K562 (cell line): ENCODE data around the gene PPP1R12B. TPM values are rescaled to one million over a fixed set of nuclear protein-coding genes. Genes with fewer than 3 reads are reported as not detected.

Experiments
- ARHGAP35 ChIP-seq: fragments of 450-650 bp; IDR thresholded peaks from 2 replicates; pipeline ENCODE4 v1.6.1; 2018; ENCODE audit not compliant: partially characterized antibody
- ARID2 ChIP-seq: fragments of 450-650 bp; IDR thresholded peaks from 2 replicates; pipeline ENCODE4 v1.6.1; 2017; ENCODE audit warnings: antibody characterized with exemption, mild to moderate bottlenecking
- ATF2 ChIP-seq: sonication (generic); formaldehyde crosslinking; IDR thresholded peaks from 2 replicates; pipeline ENCODE4 v1.8.1; 2022; ENCODE audit warnings: missing genetic modification reagents
- CBX5 ChIP-seq: IDR thresholded peaks from 2 replicates; pipeline ENCODE4 v1.6.1; 2014; ENCODE audit warnings: low read depth, borderline replicate concordance
- CC2D1A ChIP-seq: fragments of 450-650 bp; IDR thresholded peaks from 2 replicates; pipeline ENCODE4 v1.6.1; 2017; ENCODE audit warnings: mild to moderate bottlenecking
- CHD2 ChIP-seq: IDR thresholded peaks from 2 replicates; pipeline ENCODE4 v1.6.1; 2011; ENCODE audit warnings: low read depth, low read length
- E2F3 ChIP-seq: fragments of 250-450 bp; sonication (Bioruptor Pico); IDR thresholded peaks from 2 replicates; pipeline ENCODE4 v1.4.0; 2020; ENCODE audit warnings: mild to moderate bottlenecking
- ETV5 ChIP-seq: sonication (generic); formaldehyde crosslinking; IDR thresholded peaks from 2 replicates; pipeline ENCODE4 v1.4.0; 2020; ENCODE audit warnings: low read depth, mild to moderate bottlenecking, missing genetic modification reagents
- FOXP1 ChIP-seq: sonication (generic); formaldehyde crosslinking; IDR thresholded peaks from 2 replicates; pipeline ENCODE4 v1.8.0; 2022; ENCODE audit warnings: mild to moderate bottlenecking, missing genetic modification reagents
- HDAC6 ChIP-seq: IDR thresholded peaks from 2 replicates; pipeline ENCODE4 v1.6.1; 2012; ENCODE audit warnings: low read depth, mild to moderate bottlenecking, control low read depth, inconsistent platforms, low read length, moderate library complexity
- MAFF ChIP-seq: IDR thresholded peaks from 2 replicates; pipeline ENCODE4 v1.6.1; 2012; ENCODE audit warnings: low read length, improper control_type of control experiment
- MXD1 ChIP-seq: fragments of 250-450 bp; sonication (Bioruptor Pico); IDR thresholded peaks from 2 replicates; pipeline ENCODE4 v1.8.0; 2021; ENCODE audit warnings: borderline replicate concordance, mild to moderate bottlenecking, moderate library complexity; ENCODE audit not compliant: poor library complexity, severe bottlenecking
- NFIC ChIP-seq: fragments of 450-650 bp; IDR thresholded peaks from 2 replicates; pipeline ENCODE4 v1.6.1; 2017; ENCODE audit warnings: mild to moderate bottlenecking, inconsistent platforms
- PHTF2 ChIP-seq: fragments of 250-450 bp; sonication (Bioruptor Pico); IDR thresholded peaks from 2 replicates; pipeline ENCODE4 v1.5.0; 2021; ENCODE audit warnings: mild to moderate bottlenecking
- PRMT5 ChIP-seq: sonication (generic); formaldehyde crosslinking; IDR thresholded peaks from 2 replicates; pipeline ENCODE4 v1.5.0; 2020; ENCODE audit warnings: missing genetic modification reagents
- RUNX1 ChIP-seq: sonication (generic); IDR thresholded peaks from 2 replicates; pipeline ENCODE4 v1.6.1; 2016; ENCODE audit warnings: antibody characterized with exemption, low read depth
- SRF ChIP-seq, 2 experiments: fragments of 250-450, 450-650 bp in 1 of 2; sonication (Bioruptor Pico) in 1 of 2; sonication (generic) in 1 of 2; formaldehyde crosslinking; IDR thresholded peaks; 2 replicates each; pipeline versions ENCODE4 v1.5.0 to v1.5.1; 2020 to 2022; ENCODE audit warnings: mild to moderate bottlenecking in 1 of 2, missing genetic modification reagents in 1 of 2
- SRSF1 ChIP-seq: fragments of 200-400 bp; formaldehyde crosslinking; IDR thresholded peaks from 2 replicates; pipeline ENCODE4 v1.6.1; 2017; ENCODE audit warnings: mild to moderate bottlenecking, low read depth, low read length, moderate library complexity
- UBTF ChIP-seq, 2 experiments: IDR thresholded peaks; 2 replicates each; pipeline ENCODE4 v1.6.1; 2012; ENCODE audit warnings: improper control_type of control experiment in 2 of 2, low read depth in 2 of 2, low read length in 2 of 2, borderline replicate concordance in 1 of 2
- ZBTB8A ChIP-seq: fragments of 450-650 bp; IDR thresholded peaks from 2 replicates; pipeline ENCODE4 v1.6.1; 2018; ENCODE audit warnings: mild to moderate bottlenecking, moderate library complexity; ENCODE audit not compliant: partially characterized antibody
- ZFP1 ChIP-seq: fragments of 450-650 bp; formaldehyde crosslinking; IDR thresholded peaks from 2 replicates; pipeline ENCODE4 v1.4.0; 2020; ENCODE audit warnings: mild to moderate bottlenecking, mixed read lengths
- ZKSCAN8 ChIP-seq: fragments of 200-800 bp; sonication (Bioruptor generic); IDR thresholded peaks from 2 replicates; pipeline ENCODE4 v1.6.1; 2016; ENCODE audit warnings: missing genetic modification characterization, missing compliant biosample characterization
- ZNF175 ChIP-seq: fragments of 200-800 bp; sonication (Bioruptor generic); IDR thresholded peaks from 2 replicates; pipeline ENCODE4 v1.6.1; 2016; ENCODE audit warnings: low read depth, mild to moderate bottlenecking, missing genetic modification characterization, missing compliant biosample characterization
- ZNF24 ChIP-seq: fragments of 450-650 bp; IDR thresholded peaks from 2 replicates; pipeline ENCODE4 v1.6.1; 2016
- ZNF280B ChIP-seq: fragments of 250-450 bp; sonication (Bioruptor Pico); IDR thresholded peaks from 2 replicates; pipeline ENCODE4 v1.5.1; 2021; ENCODE audit warnings: mild to moderate bottlenecking
- polyA plus RNA-seq, 8 experiments: library from polyadenylated mRNA; depleted of rRNA in 4 of 8; stranded (reverse) in 5 of 8; unstranded in 3 of 8; fragments of >200 nt; fragmentation: Nextera tagmentation in 2 of 8; fragmentation: Illumina TruSeq in 1 of 8; extraction: Ambion mirVana in 2 of 8; extraction: Trizol in 1 of 8; gene quantifications; 2 replicates each; pipeline versions ENCODE4 v1.2.1 to v1.2.3, GENCODE V29; 2011 to 2014; ENCODE audit warnings: inconsistent platforms in 1 of 8, missing spikeins in 1 of 8
- total RNA-seq, 7 experiments: library from RNA; depleted of rRNA in 6 of 7; stranded (reverse); fragments of >200 nt in 6 of 7; fragmentation: Illumina TruSeq in 2 of 7; extraction: Trizol in 2 of 7; gene quantifications; 2 replicates each; pipeline versions ENCODE4 v1.2.1 to v1.2.3, GENCODE V29; 2011 to 2021; ENCODE audit warnings: low replicate concordance in 1 of 7

Gene PPP1R12B
- total and polyA plus RNA-seq, 9 of the 15 experiments (the other 6 are each of a cell fraction or from before 2014, with no cell fraction given), result 0.73 to 16.9 (median 13.6) TPM

GRCh38 chr1:202348509-202349205 lies at the start of gene PPP1R12B (continued):
- no peak for TF ChIP-seq SRSF1
- no peak; the same call in 1 of the 2 replicates for TF ChIP-seq NFIC
- no peak; the same call in 1 of the 2 replicates for TF ChIP-seq FOXP1
- no peak for TF ChIP-seq PRMT5
- peak in 1 of 2 experiments; percentile 78; a peak in 2 of 4 replicates for TF ChIP-seq UBTF (IDR thresholded peaks at IDR 0.05; ENCODE audit: borderline replicate concordance in 1 of 2, low read depth in 2 of 2, low read length in 2 of 2)
- TF ChIP-seq CC2D1A, result no peak
- TF ChIP-seq ZFP1 (CRISPR knock-in tag), result no peak
- TF ChIP-seq RUNX1, result peak; percentile 43; the same call in 1 of the 2 replicates
- no peak for TF ChIP-seq ARID2
- TF ChIP-seq ETV5 (CRISPR knock-in tag), result peak; percentile 57; the same call in 1 of the 2 replicates
- TF ChIP-seq ZNF175 (CRISPR knock-in tag), result peak; percentile 36; the same call in 1 of the 2 replicates
- TF ChIP-seq MAFF, result no peak
- TF ChIP-seq ZNF24, result peak; percentile 7; the same call in 1 of the 2 replicates
- TF ChIP-seq CHD2, result peak; percentile 66
- TF ChIP-seq CBX5, result no peak
- TF ChIP-seq E2F3 (CRISPR knock-in tag), result peak; percentile 73
- no peak for TF ChIP-seq ZBTB8A
- no peak for TF ChIP-seq ZKSCAN8 (CRISPR knock-in tag)
- TF ChIP-seq HDAC6, result no peak
- no peak for TF ChIP-seq ZNF280B (CRISPR knock-in tag)
- TF ChIP-seq SRF (CRISPR knock-in tag; IDR thresholded peaks at IDR 0.05), result peak in 1 of 2 experiments; percentile 45; a peak in 1 of 4 replicates
- TF ChIP-seq ARHGAP35, result no peak
- TF ChIP-seq PHTF2 (CRISPR knock-in tag), result no peak
- no peak for TF ChIP-seq ATF2 (CRISPR knock-in tag)
- no peak for TF ChIP-seq MXD1
